Measurements from ENCODE around the gene RAB29. TPM values are rescaled to one million over a fixed set of nuclear protein-coding genes. Genes with fewer than 3 reads are reported as not detected.
"Not testable (repeated sequence)": the region's sequence is repeated elsewhere in the genome, so short reads cannot be mapped to it uniquely, and the experiment has no call there.

Gene RAB29, protein sequence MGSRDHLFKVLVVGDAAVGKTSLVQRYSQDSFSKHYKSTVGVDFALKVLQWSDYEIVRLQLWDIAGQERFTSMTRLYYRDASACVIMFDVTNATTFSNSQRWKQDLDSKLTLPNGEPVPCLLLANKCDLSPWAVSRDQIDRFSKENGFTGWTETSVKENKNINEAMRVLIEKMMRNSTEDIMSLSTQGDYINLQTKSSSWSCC
- total RNA-seq, result 10 to 100 TPM; 13.1 to 18.7 TPM
- long read RNA-seq, transcript RAB29-203 (5 exons, 1,157 nt), result major isoform, 10 of 35 reads
- long read RNA-seq, partial matches to known transcripts, result 2 of 35 reads
- long read RNA-seq, other reads (novel, unspliced or antisense), result 11 of 35 reads

GRCh38 chr1:205775015-205775716, at the start of gene RAB29:
Gene RAB29, minus strand, starts transcription at chr1:205775482. Its CDS starts 526 bp downstream, at chr1:205774956.
- ATAC-seq (peak; percentile 96 to 97), DNase-seq (peak; percentile 86)
- intact Hi-C loops (cut with DNase I), result no loop called here

- ATAC-seq, result no peak
- intact Hi-C loops (cut with DNase I), result no loop called here
- no peak for DNase-seq
Observed at GRCh38 chr1:205824180-205824579, 48.9 kb upstream of the RAB29 start.

DNA sequence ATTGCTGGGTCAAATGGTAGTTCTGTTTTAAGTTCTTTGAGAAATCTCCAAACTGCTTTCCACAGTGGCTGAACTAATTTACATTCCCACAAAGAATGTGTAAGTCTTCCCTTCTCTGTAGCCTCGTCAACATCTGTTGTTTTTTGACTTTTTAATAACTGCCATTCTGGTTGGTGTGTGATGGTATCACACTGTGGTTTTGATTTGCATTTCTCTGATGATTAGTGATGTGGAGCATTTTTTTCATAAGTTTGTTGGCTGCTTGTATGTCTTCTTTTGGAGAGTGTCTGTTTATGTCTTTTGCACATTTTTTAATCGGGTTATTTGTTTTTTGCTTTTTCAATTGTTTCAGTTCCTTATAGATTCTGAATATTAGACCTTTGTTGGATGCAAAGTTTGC, 48.0 kb upstream of the RAB29 start:
- intact Hi-C loops (cut with DNase I); DNase-seq; ATAC-seq: not testable (repeated sequence)

DNA sequence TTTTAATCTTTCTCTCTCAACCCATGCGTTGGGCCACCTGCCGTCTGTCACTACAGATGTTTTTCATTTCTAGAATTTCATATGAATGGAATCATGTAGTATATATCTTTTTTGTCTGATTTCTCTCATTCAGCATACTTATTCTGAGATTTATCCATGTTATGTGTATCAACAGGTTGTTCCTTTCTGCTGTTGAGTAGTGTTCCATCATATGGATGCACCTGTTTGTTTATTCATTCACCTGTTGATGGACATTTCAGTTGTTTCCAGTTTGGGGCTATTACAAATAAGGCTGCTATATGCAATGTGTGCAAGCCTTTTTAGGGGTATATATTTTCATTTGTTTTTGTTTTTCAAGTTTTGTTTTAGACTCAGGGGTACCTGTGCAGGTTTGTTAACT, 47.1 kb upstream of the RAB29 start:
- ATAC-seq (no peak), DNase-seq (no peak)
- intact Hi-C loops (cut with DNase I), result no loop called here

GRCh38 chr1:205817988-205818387, 42.7 kb upstream of the RAB29 start:
- intact Hi-C loops (cut with DNase I), result no loop called here
- DNase-seq, result no peak
- no peak for ATAC-seq

DNA sequence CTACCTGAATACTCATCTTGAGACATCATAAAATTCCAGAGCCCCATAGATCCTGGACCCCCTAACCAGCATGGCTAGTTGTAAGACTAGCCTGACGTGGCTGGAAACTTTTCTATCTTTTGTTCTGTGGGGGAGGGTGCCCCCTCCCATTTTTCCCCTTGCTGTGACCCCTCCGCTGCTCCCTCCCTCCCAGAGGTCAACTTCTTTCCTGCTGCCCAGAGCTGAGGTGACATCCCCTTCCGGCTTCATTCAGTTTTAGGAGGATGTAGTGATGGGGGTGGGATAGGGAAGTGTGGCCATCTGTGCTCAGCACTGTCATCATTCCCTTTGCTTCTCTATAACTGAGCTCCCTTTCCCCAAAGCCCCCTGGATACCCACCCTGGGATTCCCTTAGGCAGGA, 42.1 kb upstream of the RAB29 start:
- no peak for DNase-seq
- no peak for ATAC-seq
- intact Hi-C loops (cut with DNase I), result no loop called here

DNA sequence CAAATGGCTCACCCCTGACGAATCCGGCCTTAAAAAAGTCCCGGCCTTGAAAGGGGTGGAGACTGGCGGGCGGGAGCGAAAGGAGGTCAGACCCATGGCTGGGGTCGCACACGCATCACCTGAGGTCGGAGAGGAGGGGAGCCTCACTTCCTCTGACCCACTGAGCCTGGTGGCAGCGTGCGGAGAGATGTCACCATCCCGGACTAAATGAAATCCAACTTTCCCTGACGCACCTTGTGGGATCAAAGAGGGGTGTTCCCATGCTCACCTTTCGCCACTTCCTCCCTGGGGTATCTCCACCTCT, 38.4 kb upstream of the RAB29 start:
- no peak for DNase-seq
- intact Hi-C loops (cut with DNase I), result loop anchor here in 1 of 2 donors (2.0 to 5.0 kb wide), 2 partner anchors 63 to 99 kb away; partner anchors contain the start of gene NUCKS1
- peak in 1 of 2 donors; percentile 54 for ATAC-seq

DNA sequence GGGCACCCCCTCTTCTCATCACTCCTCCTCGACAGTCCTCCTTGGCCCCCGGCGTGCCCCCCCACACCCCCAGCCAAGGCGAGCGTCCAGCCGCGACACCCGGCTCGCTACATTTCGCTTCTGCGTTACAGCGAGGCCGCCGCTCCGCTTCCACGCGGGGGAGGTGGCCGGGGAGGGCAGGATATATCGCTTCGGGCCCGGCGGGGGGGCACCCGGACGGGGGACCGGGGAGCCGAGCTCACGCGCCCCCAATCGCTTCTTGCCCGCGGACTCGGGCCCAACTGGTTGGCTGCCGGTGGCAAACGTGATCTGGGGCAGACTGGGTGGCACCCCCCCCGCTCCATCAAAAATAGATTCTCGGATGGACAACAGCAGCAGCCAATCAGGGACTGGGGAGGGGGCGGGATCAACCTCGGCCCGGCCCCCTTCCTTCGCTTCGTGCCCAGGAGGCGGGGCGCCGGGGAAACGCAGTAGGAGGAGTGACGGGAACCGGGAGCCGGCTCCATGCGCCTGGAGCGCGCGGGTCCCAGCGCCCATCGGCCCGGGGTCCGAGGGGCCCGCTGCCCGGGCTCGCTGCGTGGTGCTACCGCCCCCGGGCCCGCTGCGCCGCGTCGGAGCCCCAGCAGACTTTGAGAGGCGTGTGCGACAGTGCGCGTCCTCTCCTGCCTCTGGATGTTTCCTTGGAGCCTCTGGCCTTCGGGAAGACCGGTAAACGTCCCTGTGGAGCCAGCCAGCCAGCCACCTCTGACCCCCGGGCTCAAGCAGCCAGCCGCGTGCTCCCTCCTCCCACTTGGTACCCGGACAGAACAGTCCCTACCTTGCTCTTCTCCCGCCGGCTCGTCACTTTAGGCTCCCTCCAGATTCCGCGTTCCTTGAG, 37.8 kb upstream of the RAB29 start, which contains the start of gene SLC41A1:
SLC41A1 (minus strand) TSS at position 321 of the 877 bp plus-strand sequence. CDS start 2,757 bp downstream, outside the sequence.
- DNase-seq (peak; percentile 93), ATAC-seq (peak; percentile 95 to 96)
- intact Hi-C loops (cut with DNase I), result loop anchor here in 1 of 2 donors (2.0 to 5.0 kb wide), 2 partner anchors 62 to 99 kb away; partner anchors contain the start of gene NUCKS1

DNA sequence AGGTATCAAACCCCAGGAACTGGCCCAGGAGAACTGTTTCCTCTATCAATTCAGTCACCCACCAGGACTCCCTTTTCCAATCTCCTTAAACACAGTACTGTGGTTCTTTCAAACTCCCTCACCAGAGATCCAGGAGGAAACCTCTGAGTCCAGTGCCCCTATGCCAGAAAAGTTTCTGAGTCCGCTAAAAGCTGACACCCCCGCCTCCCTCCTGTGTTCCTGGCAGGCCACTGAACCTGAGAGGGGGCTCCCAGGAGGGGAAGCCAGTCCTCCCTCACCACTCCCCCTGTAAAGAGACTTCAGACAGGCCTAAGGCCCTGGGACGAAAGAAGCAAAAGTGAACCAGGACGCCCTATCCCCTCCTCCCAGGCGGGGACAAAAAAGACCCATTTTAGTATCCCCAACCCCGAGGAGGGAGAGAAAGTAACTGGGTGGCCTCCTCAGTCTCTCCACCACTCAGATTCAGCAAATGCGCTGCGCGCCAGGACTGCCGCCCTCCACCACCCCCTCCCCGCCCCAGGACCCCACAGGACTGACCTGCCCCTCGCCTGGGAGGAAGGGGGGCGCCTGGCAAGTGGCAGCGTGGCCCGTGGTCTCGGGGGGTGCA, 37.1 kb upstream of the RAB29 start:
- intact Hi-C loops (cut with DNase I), result loop anchor here in 1 of 2 donors (2.0 to 5.0 kb wide), 2 partner anchors 62 to 100 kb away; partner anchors contain the start of gene NUCKS1
- DNase-seq, result no peak
- peak; percentile 28 to 35 for ATAC-seq

- intact Hi-C loops (cut with DNase I), result loop anchor here in 1 of 2 donors (2.0 to 5.0 kb wide), 2 partner anchors 61 to 101 kb away; partner anchors contain the start of gene NUCKS1
- peak; percentile 55 for DNase-seq
- peak; percentile 41 to 48 for ATAC-seq
Observed at GRCh38 chr1:205811660-205812059, 36.4 kb upstream of the RAB29 start.

DNA sequence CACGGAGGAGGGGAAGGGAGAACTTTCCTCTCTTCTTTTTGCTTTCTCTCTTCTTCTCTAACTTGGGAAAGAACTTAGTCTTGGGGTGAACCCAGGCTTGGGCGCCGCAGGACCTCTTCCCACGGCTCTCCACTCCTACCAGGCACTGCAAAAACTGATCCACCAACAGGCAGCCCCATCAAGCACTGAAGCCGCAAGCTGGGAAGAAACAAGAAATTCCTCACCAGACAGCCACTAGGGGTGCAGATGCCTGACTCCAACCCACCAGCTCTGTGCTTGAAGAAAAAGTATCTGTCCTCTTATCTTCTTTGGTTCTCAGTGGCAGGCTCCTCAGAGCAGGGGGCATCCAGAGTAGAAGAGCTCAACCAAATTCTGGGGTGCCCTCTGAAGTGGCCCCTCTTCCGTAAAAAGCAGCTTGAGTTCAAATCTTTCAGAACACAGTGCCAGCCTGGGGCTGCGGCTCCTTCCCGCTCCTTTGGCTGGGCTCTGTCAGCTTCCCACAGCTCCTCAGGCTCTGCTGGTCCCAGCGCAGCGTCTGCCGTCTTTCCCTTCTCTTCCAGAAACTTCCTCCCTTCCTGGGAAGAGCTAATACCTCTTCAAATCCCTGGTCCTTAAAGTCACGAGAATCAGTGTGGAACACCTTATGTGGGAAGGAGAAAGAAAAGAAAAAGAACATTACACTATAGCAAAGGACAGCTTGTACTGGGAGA, 35.3 kb upstream of the RAB29 start:
- DNase-seq (no peak), ATAC-seq (no peak)
- intact Hi-C loops (cut with DNase I), result loop anchor here in 1 of 2 donors (5.0 kb wide), 1 partner anchor 102 kb away; no protein-coding TSS in a partner anchor

- intact Hi-C loops (cut with DNase I), result loop anchor here in 1 of 2 donors (5.0 kb wide), 1 partner anchor 102 kb away; no protein-coding TSS in a partner anchor
- DNase-seq, result peak; percentile 49
- ATAC-seq, result no peak
Observed at GRCh38 chr1:205809942-205810345, 34.7 kb upstream of the RAB29 start.

DNA sequence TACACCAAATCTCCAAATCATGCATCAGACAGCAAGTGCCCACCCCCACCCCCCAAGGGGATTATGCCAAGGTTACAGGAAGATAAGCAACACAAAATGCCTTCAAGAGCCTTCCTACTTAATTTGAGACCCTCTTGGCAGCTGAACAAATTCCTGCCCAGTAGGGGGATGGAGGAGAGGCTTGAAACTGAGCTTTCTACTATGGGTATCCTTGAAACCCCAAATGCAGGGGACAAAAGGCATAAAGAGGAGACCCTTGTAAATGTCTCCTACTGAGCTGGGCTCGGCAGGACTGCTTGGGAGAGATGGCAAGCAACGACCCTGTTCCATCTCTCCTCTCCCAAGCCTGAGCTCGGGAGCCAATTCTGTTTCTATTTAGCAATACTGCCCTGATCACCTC, 34.2 kb upstream of the RAB29 start:
- DNase-seq (no peak), ATAC-seq (no peak)
- intact Hi-C loops (cut with DNase I), result no loop called here

DNA sequence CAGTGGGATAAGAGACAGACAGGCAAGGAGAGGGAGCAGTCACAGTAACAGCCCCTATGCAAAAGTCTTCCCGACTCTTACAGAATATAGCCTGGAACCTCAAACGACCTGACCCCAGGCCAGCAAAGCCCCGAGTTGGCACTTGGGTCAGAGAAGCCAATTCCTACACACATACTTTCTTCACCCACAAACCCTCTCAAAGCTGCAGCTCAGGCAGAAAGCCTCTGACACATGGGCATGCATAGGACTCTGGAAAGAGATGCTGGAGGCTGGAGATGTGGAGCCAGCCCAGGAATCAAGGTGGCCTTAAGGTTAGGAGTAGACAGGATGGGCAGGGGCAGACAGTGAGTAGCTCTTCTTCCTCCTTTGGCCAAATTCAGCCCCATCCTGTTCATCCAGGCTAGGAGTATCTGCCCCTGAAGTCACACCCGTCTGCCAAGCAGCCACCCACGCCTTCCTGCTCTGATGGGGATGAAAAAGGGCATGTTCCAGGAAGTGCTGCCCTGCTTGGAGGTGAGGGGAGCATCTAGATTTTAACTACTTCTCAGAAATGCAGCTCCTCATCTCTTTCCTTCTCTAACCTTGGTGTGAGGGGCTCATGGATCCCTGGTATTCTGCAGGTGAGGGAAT, 29.9 kb upstream of the RAB29 start:
- intact Hi-C loops (cut with DNase I), result no loop called here
- DNase-seq, result no peak
- peak in 1 of 2 donors; percentile 10 for ATAC-seq

GRCh38 chr1:205804605-205805004, 29.3 kb upstream of the RAB29 start:
- no peak for ATAC-seq
- DNase-seq, result no peak
- intact Hi-C loops (cut with DNase I), result no loop called here

DNA sequence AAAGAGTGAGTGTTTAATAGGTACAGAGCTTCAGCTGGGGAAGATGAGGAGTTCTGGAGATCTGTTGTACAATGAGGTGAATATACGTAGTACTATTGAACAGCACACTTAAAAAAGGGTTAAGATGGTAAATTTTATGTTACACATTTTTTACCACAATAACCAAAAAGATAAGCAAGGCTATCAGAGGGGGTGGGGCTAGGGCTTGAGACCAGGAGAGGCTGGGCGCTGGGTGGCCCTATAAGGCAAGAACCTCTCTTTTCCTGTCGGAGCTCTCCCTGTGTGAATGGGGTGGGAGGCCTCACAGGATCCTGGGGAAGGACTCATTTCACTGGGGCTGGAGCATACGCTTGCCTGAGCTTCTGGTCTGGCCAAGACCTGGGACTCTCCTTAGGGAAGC, 28.7 kb upstream of the RAB29 start:
- no peak for ATAC-seq
- intact Hi-C loops (cut with DNase I), result no loop called here
- DNase-seq, result no peak

DNA sequence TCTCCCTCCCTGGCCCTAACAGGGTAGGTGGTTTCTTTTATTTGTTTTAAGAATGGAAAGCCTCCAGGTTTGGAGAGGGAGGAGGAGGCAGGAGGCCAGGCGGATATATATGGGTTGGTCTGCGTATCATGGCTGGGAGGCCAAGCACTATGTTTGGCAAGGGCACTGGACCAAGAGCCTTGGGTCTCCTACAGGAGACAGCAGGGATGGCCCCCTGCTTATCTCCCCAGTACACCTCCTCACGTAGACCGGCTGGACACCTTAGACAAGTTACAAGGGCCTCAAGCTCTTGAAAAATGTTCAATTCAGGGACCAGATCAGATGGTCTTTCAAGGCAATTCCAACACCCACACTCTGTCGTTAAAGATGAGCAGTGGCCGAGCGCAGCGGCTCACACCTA, 26.8 kb upstream of the RAB29 start:
- intact Hi-C loops (cut with DNase I), result no loop called here
- DNase-seq (no peak), ATAC-seq (peak in 1 of 2 donors; percentile 7)

Measured in left cardiac atrium (tissue), 4 donors.